CD8-positive, alpha-beta memory T cell (primary cell): ENCODE results near the gene SPZ1. TPM values are rescaled to one million over a fixed set of nuclear protein-coding genes. Genes with fewer than 3 reads are reported as not detected.
"Not testable (repeated sequence)": the region's sequence is repeated elsewhere in the genome, so short reads cannot be mapped to it uniquely, and the experiment has no call there.

Experiments
- CTCF ChIA-PET: fragments of 350-600 bp; sonication (Branson Sonifier 250); formaldehyde crosslinking; loops from one replicate; lab custom pipeline; 2021; ENCODE audit warnings: antibody characterized with exemption; lab: Charles Lee
- POLR2A ChIA-PET: fragments of 350-600 bp; sonication (Branson Sonifier 250); formaldehyde crosslinking; loops from one replicate; lab custom pipeline; 2021; ENCODE audit warnings: antibody characterized with exemption; lab: Charles Lee
- DNase-seq, 5 donors: peaks; one replicate each; pipeline versions ENCODE4 v3.0.0 to v3.0.0-alpha.2; 2020 to 2022; ENCODE audit warnings: mixed read lengths in 1 of 5
- H3K27ac ChIP-seq: one replicate; pipeline ENCODE4 v1.7.0; 2013; ENCODE audit warnings: low read depth, mild to moderate bottlenecking, low read length, moderate library complexity
- H3K27me3 ChIP-seq: 2 replicates; pipeline ENCODE4 v1.7.0; 2013; ENCODE audit warnings: low read length, mild to moderate bottlenecking; ENCODE audit not compliant: insufficient read depth, poor library complexity, severe bottlenecking
- H3K36me3 ChIP-seq: 2 replicates; pipeline ENCODE4 v1.7.0; 2013; ENCODE audit warnings: mild to moderate bottlenecking, low read length, moderate library complexity; ENCODE audit not compliant: insufficient read depth
- H3K4me1 ChIP-seq: 2 replicates; pipeline ENCODE4 v1.7.0; 2013; ENCODE audit warnings: mild to moderate bottlenecking, low read length, moderate library complexity; ENCODE audit not compliant: insufficient read depth
- H3K4me3 ChIP-seq: 2 replicates; pipeline ENCODE4 v1.7.0; 2013; ENCODE audit warnings: mild to moderate bottlenecking, low read length
- H3K9me3 ChIP-seq: 2 replicates; pipeline ENCODE4 v1.7.0; 2013; ENCODE audit warnings: mild to moderate bottlenecking, low read length
- H3K27ac Mint-ChIP-seq, 8 donors: one replicate each; pipeline ENCODE4 v1.8.0; 2020 to 2021; ENCODE audit warnings: mixed read lengths in 8 of 8, mild to moderate bottlenecking in 6 of 8, inconsistent platforms in 3 of 8, moderate library complexity in 3 of 8
- H3K27me3 Mint-ChIP-seq, 2 donors: one replicate each; pipeline ENCODE4 v1.8.0; 2020 to 2021; ENCODE audit warnings: mixed read lengths in 2 of 2, mild to moderate bottlenecking in 1 of 2, moderate library complexity in 1 of 2
- H3K36me3 Mint-ChIP-seq, 3 donors: one replicate each; pipeline ENCODE4 v1.8.0; 2020 to 2021; ENCODE audit warnings: mixed read lengths in 3 of 3, inconsistent platforms in 1 of 3, mild to moderate bottlenecking in 1 of 3
- H3K4me1 Mint-ChIP-seq, 3 donors: one replicate each; pipeline ENCODE4 v1.8.0; 2020 to 2021; ENCODE audit warnings: mixed read lengths in 3 of 3, inconsistent platforms in 1 of 3, mild to moderate bottlenecking in 1 of 3
- H3K4me3 Mint-ChIP-seq, 7 donors: one replicate each; pipeline ENCODE4 v1.8.0; 2020 to 2021; ENCODE audit warnings: mixed read lengths in 7 of 7, mild to moderate bottlenecking in 6 of 7, moderate library complexity in 4 of 7, inconsistent platforms in 2 of 7
- H3K9me3 Mint-ChIP-seq, 5 donors: one replicate each; pipeline ENCODE4 v1.8.0; 2020 to 2022; ENCODE audit warnings: mixed read lengths in 5 of 5, mild to moderate bottlenecking in 3 of 5, moderate library complexity in 2 of 5, inconsistent platforms in 1 of 5
- polyA plus RNA-seq: library from polyadenylated mRNA; unstranded; fragments of 300-500 nt; fragmentation: Illumina TruSeq; gene quantifications from one replicate; pipeline ENCODE4 v1.2.3, GENCODE V29; 2021
- total RNA-seq, 2 experiments: library from RNA; stranded (reverse); gene quantifications; one replicate each; pipeline ENCODE4 v1.2.3, GENCODE V29; 2021

SPZ1 gene
- total and polyA plus RNA-seq, 3 experiments from 2014 or later: not detected

DNA sequence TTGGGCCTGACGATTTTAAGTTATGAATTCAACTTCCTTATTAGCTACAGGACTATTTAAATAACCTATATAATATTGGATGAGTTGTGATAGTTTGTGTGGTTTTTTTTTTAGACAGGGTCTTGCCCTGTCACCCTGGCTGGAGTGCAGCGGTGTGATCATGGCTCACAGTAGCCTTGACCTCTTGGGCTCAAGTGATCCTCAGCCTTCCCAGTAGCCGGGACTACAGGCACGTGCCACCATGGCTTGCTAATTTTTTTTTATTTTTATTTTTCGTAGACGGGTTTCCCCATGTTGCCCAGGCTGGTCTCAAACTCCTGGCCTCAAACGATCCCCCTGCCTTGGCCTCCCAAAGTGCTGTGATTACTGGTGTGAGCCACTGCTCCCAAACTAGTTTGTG lies 17.6 kb downstream of the SPZ1 start:
- Mint-ChIP-seq H3K4me1 (no peaks in the 10 kb centered on the region), H3K9me3 (no peaks in the 10 kb centered on the region), H3K27ac (no peak overlapping the region), H3K4me3 (no peak overlapping the region), H3K36me3 (no peaks in the 10 kb centered on the region), H3K27me3 (peaks cover 14 to 40% of the 10 kb centered on the region in 2 donors)
- ChIA-PET POLR2A (no interaction called here), CTCF (no interaction called here)
- Histone ChIP-seq H3K9me3 (no peaks in the 10 kb centered on the region), H3K27me3 (no peaks in the 10 kb centered on the region), H3K4me3 (no peak overlapping the region), H3K27ac (no peak overlapping the region), H3K36me3 (no peaks in the 10 kb centered on the region), H3K4me1 (no peaks in the 10 kb centered on the region)
- DNase-seq: no peak

DNA sequence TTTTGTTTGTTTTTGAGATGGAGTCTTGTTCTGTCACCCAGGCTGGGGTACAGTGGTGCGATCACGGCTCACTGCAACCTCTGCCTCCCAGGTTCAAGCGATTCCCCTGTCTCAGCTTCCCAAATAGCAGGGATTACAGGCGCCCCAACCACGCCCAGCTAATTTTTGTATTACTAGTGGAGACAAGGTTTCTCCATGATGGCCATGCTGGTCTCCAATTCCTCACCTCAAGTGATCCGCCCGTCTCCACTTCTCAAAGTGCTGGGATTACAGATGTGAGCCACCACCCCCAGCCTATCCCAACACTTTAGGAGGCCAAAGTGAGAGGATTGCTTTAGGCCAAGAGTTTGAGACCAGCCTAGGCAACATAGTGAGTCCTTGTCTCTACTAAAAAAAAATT lies 19.3 kb downstream of the SPZ1 start:
- CTCF ChIA-PET: no interaction called here
- H3K9me3 Mint-ChIP-seq: no peaks in the 10 kb centered on the region
- POLR2A ChIA-PET: no interaction called here
- H3K36me3 Mint-ChIP-seq: no peaks in the 10 kb centered on the region
- H3K27ac Mint-ChIP-seq: no peak overlapping the region
- H3K27me3 Mint-ChIP-seq: peaks cover 14 to 40% of the 10 kb centered on the region in 2 donors
- no peak overlapping the region for H3K4me3 Mint-ChIP-seq
- H3K4me1 Mint-ChIP-seq: no peaks in the 10 kb centered on the region
- Histone ChIP-seq H3K4me3 (no peak overlapping the region), H3K27me3 (no peaks in the 10 kb centered on the region), H3K4me1 (no peaks in the 10 kb centered on the region), H3K27ac (no peak overlapping the region), H3K9me3 (no peaks in the 10 kb centered on the region), H3K36me3 (no peaks in the 10 kb centered on the region)
- DNase-seq: no peak

DNA sequence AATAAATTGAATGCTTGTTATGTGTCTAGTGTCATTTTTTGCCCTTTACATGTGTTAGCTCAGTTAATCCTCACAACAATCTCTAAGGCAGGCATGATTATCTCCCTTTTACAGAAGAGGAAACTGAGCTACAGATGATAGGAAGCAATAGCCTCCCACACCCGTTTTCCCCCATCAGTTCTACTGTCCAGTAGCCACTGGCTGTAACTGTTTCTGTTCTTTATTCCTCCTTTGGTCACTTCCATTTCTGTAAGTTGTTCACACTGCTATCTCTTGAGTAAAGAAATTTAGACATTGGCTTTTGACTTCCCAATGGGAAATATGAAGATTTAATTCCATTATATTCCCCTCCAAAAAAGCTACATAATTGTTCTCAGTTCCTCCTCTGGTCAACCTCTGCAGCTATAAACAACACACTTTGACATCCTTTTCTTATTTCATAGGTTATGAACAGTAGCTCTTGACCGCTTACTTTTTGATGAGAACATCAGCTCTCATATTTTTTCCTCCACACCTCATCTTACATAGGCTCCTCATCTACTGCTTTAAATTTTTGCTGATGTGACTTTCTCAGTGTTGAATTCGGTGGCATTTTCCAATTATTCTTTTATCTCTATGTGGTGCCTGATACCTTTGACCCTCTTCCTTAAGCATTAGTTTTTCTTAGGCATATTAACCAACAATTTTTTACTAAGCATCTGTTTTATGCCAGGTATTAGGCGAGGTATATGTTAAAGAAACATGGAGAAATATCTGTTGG lies 21.4 kb downstream of the SPZ1 start:
- Histone ChIP-seq H3K4me3 (no peak overlapping the region), H3K27me3 (no peaks in the 10 kb centered on the region), H3K27ac (no peak overlapping the region), H3K36me3 (no peaks in the 10 kb centered on the region), H3K4me1 (no peaks in the 10 kb centered on the region), H3K9me3 (no peaks in the 10 kb centered on the region)
- CTCF ChIA-PET: no interaction called here
- Mint-ChIP-seq H3K4me1 (peaks cover 0 to 2% (median 0%) of the 10 kb centered on the region in 3 donors), H3K36me3 (no peaks in the 10 kb centered on the region), H3K9me3 (no peaks in the 10 kb centered on the region), H3K4me3 (no peak overlapping the region), H3K27me3 (peaks cover 14 to 28% of the 10 kb centered on the region in 2 donors), H3K27ac (no peak overlapping the region)
- DNase-seq: no peak
- POLR2A ChIA-PET: no interaction called here

DNA sequence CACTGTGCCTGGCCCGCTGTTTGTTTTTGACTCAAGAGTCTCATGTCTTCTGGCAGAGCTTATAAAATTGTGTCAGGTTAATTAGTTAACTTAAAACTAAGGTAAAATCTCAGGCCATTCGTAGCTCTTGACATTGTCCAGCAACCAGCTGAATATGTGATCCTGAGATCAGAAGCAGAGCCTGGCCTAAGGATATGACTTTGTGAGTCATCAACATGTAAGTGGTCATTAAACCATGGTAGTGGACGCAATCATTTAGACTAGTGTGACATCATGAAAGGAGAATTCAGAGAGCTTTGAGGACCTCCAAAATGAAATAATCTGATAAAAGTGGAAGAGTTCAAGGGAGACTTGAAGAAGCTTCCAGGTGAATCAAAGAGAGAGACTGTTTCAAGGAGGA lies 23.3 kb downstream of the SPZ1 start:
- CTCF ChIA-PET: interaction anchor here (0.5 kb wide), 1 partner anchor 154 kb away, joined by 4 read pairs; no protein-coding TSS in a partner anchor
- Mint-ChIP-seq H3K9me3 (no peaks in the 10 kb centered on the region), H3K27me3 (peaks cover 10 to 20% of the 10 kb centered on the region in 2 donors), H3K27ac (no peak overlapping the region), H3K4me1 (peaks cover 0 to 3% (median 0%) of the 10 kb centered on the region in 3 donors), H3K36me3 (no peaks in the 10 kb centered on the region), H3K4me3 (no peak overlapping the region)
- no peaks in the 10 kb centered on the region for H3K27me3 ChIP-seq
- no peaks in the 10 kb centered on the region for H3K4me1 ChIP-seq
- H3K36me3 ChIP-seq: no peaks in the 10 kb centered on the region
- POLR2A ChIA-PET: no interaction called here
- H3K27ac ChIP-seq: no peak overlapping the region
- H3K4me3 ChIP-seq: no peak overlapping the region
- no peak for DNase-seq
- no peaks in the 10 kb centered on the region for H3K9me3 ChIP-seq

DNA sequence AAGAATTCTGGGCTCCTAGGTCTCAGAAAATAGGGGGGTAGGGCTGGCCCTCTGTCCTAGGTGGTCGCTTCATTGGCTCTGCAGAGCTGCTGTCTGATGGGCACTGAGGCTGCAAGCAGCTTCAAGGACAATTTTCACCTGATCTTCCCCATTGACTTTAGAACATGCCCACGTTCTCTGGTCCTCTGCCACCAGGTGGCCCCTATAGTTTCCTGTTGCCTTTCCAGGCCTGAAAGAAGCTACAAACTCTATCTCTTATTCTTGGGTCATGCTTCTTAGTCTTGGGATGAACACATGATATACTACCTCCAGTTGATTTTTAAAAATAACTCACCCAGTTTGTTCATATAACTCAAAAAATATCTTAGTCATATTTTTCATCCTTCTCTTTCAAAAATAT lies 26.3 kb downstream of the SPZ1 start:
- peak in 4 of 5 donors; percentile 2 to 52 (median 16) for DNase-seq
- ChIA-PET CTCF (interaction anchor here (0.5 to 1.1 kb wide), 4 partner anchors 15 to 493 kb away, joined by 3 read pairs; no protein-coding TSS in a partner anchor), POLR2A (no interaction called here)
- peak overlapping the region in 1 of 8 donors; percentile 6 for H3K27ac Mint-ChIP-seq
- peaks cover 0 to 3% (median 0%) of the 10 kb centered on the region in 3 donors for H3K4me1 Mint-ChIP-seq
- H3K27ac ChIP-seq: no peak overlapping the region
- no peaks in the 10 kb centered on the region for H3K9me3 Mint-ChIP-seq
- no peak overlapping the region for H3K4me3 ChIP-seq
- H3K36me3 Mint-ChIP-seq: no peaks in the 10 kb centered on the region
- no peaks in the 10 kb centered on the region for H3K36me3 ChIP-seq
- no peaks in the 10 kb centered on the region for H3K4me1 ChIP-seq
- no peaks in the 10 kb centered on the region for H3K27me3 ChIP-seq
- no peaks in the 10 kb centered on the region for H3K9me3 ChIP-seq
- peaks cover 4 to 9% of the 10 kb centered on the region in 2 donors for H3K27me3 Mint-ChIP-seq
- no peak overlapping the region for H3K4me3 Mint-ChIP-seq

GRCh38 chr5:80348171-80348570 lies 28.4 kb downstream of the SPZ1 start:
- CTCF ChIA-PET: no interaction called here
- H3K4me1 Mint-ChIP-seq: peaks cover 0 to 3% (median 0%) of the 10 kb centered on the region in 3 donors
- H3K4me3 ChIP-seq: no peak overlapping the region

DNA sequence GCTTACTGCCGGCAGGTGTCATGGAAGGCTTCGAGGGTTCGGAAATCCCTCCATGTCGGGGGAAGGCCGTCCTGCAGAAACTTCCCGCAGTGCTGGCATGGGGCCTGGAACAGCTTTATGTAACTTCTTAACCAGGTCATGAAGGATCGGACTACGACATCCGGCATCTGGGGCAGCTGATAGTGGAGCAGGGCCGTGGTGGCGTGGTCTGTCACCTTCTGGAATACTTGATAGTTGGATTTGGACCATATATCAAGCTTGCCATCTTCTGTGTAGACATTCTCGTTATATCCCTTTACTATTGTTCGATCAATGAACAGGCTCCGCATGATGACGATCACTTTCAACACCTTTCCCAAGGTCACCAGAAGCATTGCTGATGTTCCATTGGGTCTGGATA lies 31.2 kb downstream of the SPZ1 start:
- POLR2A ChIA-PET, H3K36me3 Mint-ChIP-seq: not testable (repeated sequence)

More at GRCh38 chr5:80348171-80348570, 28.4 kb downstream of the SPZ1 start:
- Histone ChIP-seq H3K36me3 (no peaks in the 10 kb centered on the region), H3K9me3 (no peaks in the 10 kb centered on the region), H3K27me3 (no peaks in the 10 kb centered on the region), H3K27ac (no peak overlapping the region), H3K4me1 (no peaks in the 10 kb centered on the region)
- H3K27ac Mint-ChIP-seq: no peak overlapping the region
- DNase-seq: no peak
- H3K27me3 Mint-ChIP-seq: peaks cover 0 to 3% of the 10 kb centered on the region in 2 donors
- H3K9me3 Mint-ChIP-seq: no peaks in the 10 kb centered on the region
- no peaks in the 10 kb centered on the region for H3K36me3 Mint-ChIP-seq
- H3K4me3 Mint-ChIP-seq: no peak overlapping the region
- POLR2A ChIA-PET: no interaction called here

GRCh38 chr5:80355686-80356085 lies 35.9 kb downstream of the SPZ1 start:
- H3K4me3 ChIP-seq: no peak overlapping the region
- H3K27ac Mint-ChIP-seq: peak overlapping the region in 1 of 8 donors; percentile 7
- H3K4me1 Mint-ChIP-seq: no peaks in the 10 kb centered on the region
- no peaks in the 10 kb centered on the region for H3K36me3 ChIP-seq
- H3K27me3 ChIP-seq: no peaks in the 10 kb centered on the region
- H3K27ac ChIP-seq: no peak overlapping the region
- no peaks in the 10 kb centered on the region for H3K9me3 ChIP-seq
- ChIA-PET CTCF (no interaction called here), POLR2A (no interaction called here)
- H3K36me3 Mint-ChIP-seq: no peaks in the 10 kb centered on the region
- H3K4me3 Mint-ChIP-seq: no peak overlapping the region
- no peak for DNase-seq
- peaks cover 0 to 3% of the 10 kb centered on the region in 2 donors for H3K27me3 Mint-ChIP-seq
- no peaks in the 10 kb centered on the region for H3K4me1 ChIP-seq
- no peaks in the 10 kb centered on the region for H3K9me3 Mint-ChIP-seq

More for the DNA sequence above, 31.2 kb downstream of the SPZ1 start:
- H3K9me3 Mint-ChIP-seq, H3K4me3 Mint-ChIP-seq, H3K4me1 ChIP-seq, H3K27ac Mint-ChIP-seq, DNase-seq, H3K27me3 ChIP-seq, CTCF ChIA-PET, H3K27me3 Mint-ChIP-seq, H3K4me1 Mint-ChIP-seq, H3K4me3 ChIP-seq, H3K9me3 ChIP-seq, H3K36me3 ChIP-seq, H3K27ac ChIP-seq: not testable (repeated sequence)
